ENCODE data around the gene ELAVL3. TPM values are rescaled to one million over a fixed set of nuclear protein-coding genes. Genes with fewer than 3 reads are reported as not detected.
A peak's percentile ranks its signal among the peaks of the same experiment; 100 is the strongest.

The ELAVL3 gene
- total and polyA plus RNA-seq, 2 donors (not counting 3 experiments of a cell fraction or from before 2014, with no cell fraction given): not detected

GRCh38 chr19:11451871-11452619 is 28.8 kb downstream of the ELAVL3 start:
- no peaks in the 10 kb centered on the region for H3K9me1 ChIP-seq (replicated peaks; ENCODE audit: control insufficient read depth, extremely low read depth, insufficient read depth, low read length)
- no peaks in the 10 kb centered on the region for H3K9me3 ChIP-seq (replicated peaks; ENCODE audit: control insufficient read depth, insufficient read depth, low read length)
- BruUV-seq (replicated peaks): no TSS peak
- H3K4me2 ChIP-seq (ENCODE audit: insufficient read depth, low read length): no peak overlapping the region
- no peak overlapping the region for H3K9ac ChIP-seq (replicated peaks; ENCODE audit: extremely low read depth, insufficient read depth, low read length)
- no peaks in the 10 kb centered on the region for H3K4me1 ChIP-seq (ENCODE audit: control insufficient read depth, extremely low read depth, insufficient read depth, low read length)
- FAIRE-seq (peak; percentile 67), DNase-seq (ENCODE audit: low read depth, low spot score) (no peak)
- no peaks in the 10 kb centered on the region for H3K79me2 ChIP-seq (ENCODE audit: control insufficient read depth, insufficient read depth, low read length)
- H3K27ac ChIP-seq (ENCODE audit: insufficient read depth, low read depth, low read length): no peak overlapping the region
- dilution Hi-C loops (cut with MboI; ENCODE audit: extremely low pct_ligation_motif_present, low sequenced_read_pairs) (no loop called here), intact Hi-C loops (cut with micrococcal nuclease) (no loop called here)
- POLR2A ChIA-PET: interaction anchor here (0.6 to 0.8 kb wide), 3 partner anchors 69 to 112 kb away, joined by 3 to 6 read pairs (median 3); no protein-coding TSS in a partner anchor
- no peak for TF ChIP-seq GATA2 (IDR thresholded peaks at IDR 0.05; ENCODE audit: insufficient read depth, insufficient read length, low read depth, low read length)
- TF ChIP-seq EZH2 (IDR thresholded peaks at IDR 0.05; ENCODE audit: borderline replicate concordance, low read depth, low read length, severe bottlenecking): no peak
- no peak for TF ChIP-seq MYC (IDR thresholded peaks at IDR 0.05; ENCODE audit: low read depth, low read length)
- TF ChIP-seq POLR2AphosphoS5 (IDR thresholded peaks at IDR 0.05; ENCODE audit: insufficient read depth, low read depth, low read length): no peak
- CTCF ChIA-PET: interaction anchor here (0.6 to 1.8 kb wide), 6 partner anchors 16 to 158 kb away, joined by 3 to 9 read pairs (median 4); no protein-coding TSS in a partner anchor
- no peak overlapping the region for H3K4me3 ChIP-seq (replicated peaks in 1 of 3; ENCODE audit: insufficient read depth in 1 of 3, low read depth in 1 of 3, low read length in 3 of 3)
- no peak overlapping the region for H2AFZ ChIP-seq (ENCODE audit: low read depth, low read length)
- H4K20me1 ChIP-seq (replicated peaks; ENCODE audit: control insufficient read depth, extremely low read depth, insufficient read depth, low read length): no peaks in the 10 kb centered on the region
- peaks cover 2 to 12% of the 10 kb centered on the region in 2 experiments for H3K36me3 ChIP-seq (ENCODE audit: control insufficient read depth in 2 of 2, extremely low read depth in 1 of 2, insufficient read depth in 2 of 2, low read length in 2 of 2)
- no peaks in the 10 kb centered on the region for H3K27me3 ChIP-seq (ENCODE audit: control insufficient read depth in 2 of 2, insufficient read depth in 2 of 2, low read length in 2 of 2)

GRCh38 chr19:11451327-11451870 is 29.4 kb downstream of the ELAVL3 start:
- Histone ChIP-seq H4K20me1 (replicated peaks; ENCODE audit: control insufficient read depth, extremely low read depth, insufficient read depth, low read length) (no peaks in the 10 kb centered on the region), H3K36me3 (ENCODE audit: control insufficient read depth in 2 of 2, extremely low read depth in 1 of 2, insufficient read depth in 2 of 2, low read length in 2 of 2) (peaks cover 2 to 13% of the 10 kb centered on the region in 2 experiments), H3K9me1 (replicated peaks; ENCODE audit: control insufficient read depth, extremely low read depth, insufficient read depth, low read length) (no peaks in the 10 kb centered on the region), H3K79me2 (ENCODE audit: control insufficient read depth, insufficient read depth, low read length) (no peaks in the 10 kb centered on the region), H3K27ac (ENCODE audit: insufficient read depth, low read depth, low read length) (no peak overlapping the region), H3K4me3 (replicated peaks in 1 of 3; ENCODE audit: insufficient read depth in 1 of 3, low read depth in 1 of 3, low read length in 3 of 3) (no peak overlapping the region), H3K9ac (replicated peaks; ENCODE audit: extremely low read depth, insufficient read depth, low read length) (no peak overlapping the region), H3K4me1 (ENCODE audit: control insufficient read depth, extremely low read depth, insufficient read depth, low read length) (no peaks in the 10 kb centered on the region), H3K9me3 (replicated peaks; ENCODE audit: control insufficient read depth, insufficient read depth, low read length) (no peaks in the 10 kb centered on the region), H3K4me2 (ENCODE audit: insufficient read depth, low read length) (no peak overlapping the region), H2AFZ (ENCODE audit: low read depth, low read length) (no peak overlapping the region), H3K27me3 (ENCODE audit: control insufficient read depth in 2 of 2, insufficient read depth in 2 of 2, low read length in 2 of 2) (no peaks in the 10 kb centered on the region)
- BruUV-seq (replicated peaks): no TSS peak
- POLR2A ChIA-PET: interaction anchor here (0.6 to 0.8 kb wide), 3 partner anchors 68 to 112 kb away, joined by 3 to 6 read pairs (median 3); no protein-coding TSS in a partner anchor
- CTCF ChIA-PET: interaction anchor here (0.6 to 1.8 kb wide), 6 partner anchors 16 to 157 kb away, joined by 3 to 5 read pairs (median 4); no protein-coding TSS in a partner anchor
- no peak for FAIRE-seq
- intact Hi-C loops (cut with micrococcal nuclease): no loop called here
- dilution Hi-C loops (cut with MboI; ENCODE audit: extremely low pct_ligation_motif_present, low sequenced_read_pairs): no loop called here
- TF ChIP-seq POLR2AphosphoS5 (IDR thresholded peaks at IDR 0.05; ENCODE audit: insufficient read depth, low read depth, low read length) (no peak), JUN (IDR thresholded peaks at IDR 0.05; ENCODE audit: borderline replicate concordance, insufficient read depth, insufficient read length, low read depth) (no peak), FOS (IDR thresholded peaks at IDR 0.05; ENCODE audit: borderline replicate concordance, insufficient read depth, low read length) (no peak), MYC (IDR thresholded peaks at IDR 0.05; ENCODE audit: low read depth, low read length) (no peak), GATA2 (IDR thresholded peaks at IDR 0.05; ENCODE audit: insufficient read depth, insufficient read length, low read depth, low read length) (no peak), EZH2 (IDR thresholded peaks at IDR 0.05; ENCODE audit: borderline replicate concordance, low read depth, low read length, severe bottlenecking) (no peak), POLR2A (IDR thresholded peaks at IDR 0.05; ENCODE audit: low read depth, low read length) (no peak)
- TF ChIP-seq, protein P1, sequence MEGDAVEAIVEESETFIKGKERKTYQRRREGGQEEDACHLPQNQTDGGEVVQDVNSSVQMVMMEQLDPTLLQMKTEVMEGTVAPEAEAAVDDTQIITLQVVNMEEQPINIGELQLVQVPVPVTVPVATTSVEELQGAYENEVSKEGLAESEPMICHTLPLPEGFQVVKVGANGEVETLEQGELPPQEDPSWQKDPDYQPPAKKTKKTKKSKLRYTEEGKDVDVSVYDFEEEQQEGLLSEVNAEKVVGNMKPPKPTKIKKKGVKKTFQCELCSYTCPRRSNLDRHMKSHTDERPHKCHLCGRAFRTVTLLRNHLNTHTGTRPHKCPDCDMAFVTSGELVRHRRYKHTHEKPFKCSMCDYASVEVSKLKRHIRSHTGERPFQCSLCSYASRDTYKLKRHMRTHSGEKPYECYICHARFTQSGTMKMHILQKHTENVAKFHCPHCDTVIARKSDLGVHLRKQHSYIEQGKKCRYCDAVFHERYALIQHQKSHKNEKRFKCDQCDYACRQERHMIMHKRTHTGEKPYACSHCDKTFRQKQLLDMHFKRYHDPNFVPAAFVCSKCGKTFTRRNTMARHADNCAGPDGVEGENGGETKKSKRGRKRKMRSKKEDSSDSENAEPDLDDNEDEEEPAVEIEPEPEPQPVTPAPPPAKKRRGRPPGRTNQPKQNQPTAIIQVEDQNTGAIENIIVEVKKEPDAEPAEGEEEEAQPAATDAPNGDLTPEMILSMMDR (IDR thresholded peaks at IDR 0.05; ENCODE audit: extremely low read depth in 1 of 2, insufficient read depth in 1 of 2, low read depth in 1 of 2, low read length in 2 of 2): no peak
- TF ChIP-seq, protein P2, sequence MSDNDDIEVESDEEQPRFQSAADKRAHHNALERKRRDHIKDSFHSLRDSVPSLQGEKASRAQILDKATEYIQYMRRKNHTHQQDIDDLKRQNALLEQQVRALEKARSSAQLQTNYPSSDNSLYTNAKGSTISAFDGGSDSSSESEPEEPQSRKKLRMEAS (IDR thresholded peaks at IDR 0.05; ENCODE audit: insufficient read depth, insufficient read length): no peak
- DNase-seq (ENCODE audit: low read depth, low spot score): no peak

Measured in endothelial cell of umbilical vein (primary cell).